Psoas muscle (tissue), 8 donors: ENCODE measurements around the gene GPER1. TPM values are rescaled to one million over a fixed set of nuclear protein-coding genes. Genes with fewer than 3 reads are reported as not detected.

Source experiments
- ATAC-seq, 4 donors: fragments of 200-7000 bp; cut with Tn5 transposase; one replicate each; pipeline ENCODE4 v1.9.1; 2020; ENCODE audit warnings: moderate library complexity in 3 of 4, mild to moderate bottlenecking in 2 of 4
- DNase-seq, 2 donors: peaks; one replicate each; pipeline ENCODE4 v3.0.0-alpha.2; 2020
- H3K27ac ChIP-seq: fragments of 200-600 bp; one replicate; pipeline ENCODE4 v1.8.0; 2022
- H3K27me3 ChIP-seq, 3 donors: fragments of 200-600 bp in 1 of 3; one replicate each; pipeline versions ENCODE4 v1.6.1 to v1.8.0; 2013 to 2022; ENCODE audit warnings: low read length in 2 of 3, mild to moderate bottlenecking in 2 of 3, moderate library complexity in 1 of 3; ENCODE audit not compliant: insufficient read depth in 3 of 3
- H3K36me3 ChIP-seq, 2 donors: fragments of 200-600 bp in 1 of 2; one replicate each; pipeline versions ENCODE4 v1.6.1 to v1.8.0; 2013 to 2022; ENCODE audit warnings: low read depth in 1 of 2, mild to moderate bottlenecking in 1 of 2, moderate library complexity in 1 of 2; ENCODE audit not compliant: insufficient read depth in 1 of 2
- H3K4me1 ChIP-seq: fragments of 200-600 bp; one replicate; pipeline ENCODE4 v1.8.0; 2022
- H3K4me3 ChIP-seq: fragments of 200-600 bp; one replicate; pipeline ENCODE4 v1.8.0; 2022; ENCODE audit warnings: mild to moderate bottlenecking
- H3K9me3 ChIP-seq: fragments of 200-600 bp; one replicate; pipeline ENCODE4 v1.8.0; 2022
- WGBS, 3 donors: extraction: QIAGEN DNeasy Blood & Tissue Kit; methylation state at CpG; one replicate each; pipeline versions ENCODE4 v1.1.6 to v1.1.7; 2013; 5-methylcytosine and 5-hydroxymethylcytosine counted together
- intact Hi-C, 2 donors: fragments of 100-400 bp; cut with DNase I; formaldehyde crosslinking; loops; one replicate each; pipeline versions ENCODE4 v1.11.0 to v1.14.2; 2022
- polyA plus RNA-seq, 3 donors: library from polyadenylated mRNA; stranded (reverse); fragments of 200-250 nt; gene quantifications; one replicate each; pipeline ENCODE4 v1.2.3, GENCODE V29; 2013
- total RNA-seq, 4 donors: library from RNA; stranded (reverse); fragmentation: NEBNext Ultra II Directional in 2 of 4; extraction: Animal tissue kit (Norgen Biotek cat#: 25700) in 2 of 4; gene quantifications; one replicate each; pipeline versions ENCODE4 v1.2.1 to v1.2.4, GENCODE V29; 2021 to 2023
- TF ChIP-seq, protein P1 (sequence below): fragments of 200-600 bp; IDR thresholded peaks from one replicate; pipeline ENCODE4 v1.8.0; 2022; ENCODE audit warnings: antibody characterized with exemption
- donor health status: healthy with polysubstance abuse.
- donor health status: DM: no; HTN: no; CAD: no; lungs with moderate emphysema.
- donor health status: Bipolar disorder and iron deficiency.
- donor health status: healthy.
- donor health status: DM: yes; HTN: yes; CAD: no.
- donor health status: DM: no; HTN: no; CAD: no.
- donor health status: DM: no; HTN: no; CAD: no.
- donor health status: DM: yes; HTN: yes; CAD: no.

The GPER1 gene
- total and polyA plus RNA-seq, 7 donors = 0.90 to 3.1 (median 1.4) TPM

DNA sequence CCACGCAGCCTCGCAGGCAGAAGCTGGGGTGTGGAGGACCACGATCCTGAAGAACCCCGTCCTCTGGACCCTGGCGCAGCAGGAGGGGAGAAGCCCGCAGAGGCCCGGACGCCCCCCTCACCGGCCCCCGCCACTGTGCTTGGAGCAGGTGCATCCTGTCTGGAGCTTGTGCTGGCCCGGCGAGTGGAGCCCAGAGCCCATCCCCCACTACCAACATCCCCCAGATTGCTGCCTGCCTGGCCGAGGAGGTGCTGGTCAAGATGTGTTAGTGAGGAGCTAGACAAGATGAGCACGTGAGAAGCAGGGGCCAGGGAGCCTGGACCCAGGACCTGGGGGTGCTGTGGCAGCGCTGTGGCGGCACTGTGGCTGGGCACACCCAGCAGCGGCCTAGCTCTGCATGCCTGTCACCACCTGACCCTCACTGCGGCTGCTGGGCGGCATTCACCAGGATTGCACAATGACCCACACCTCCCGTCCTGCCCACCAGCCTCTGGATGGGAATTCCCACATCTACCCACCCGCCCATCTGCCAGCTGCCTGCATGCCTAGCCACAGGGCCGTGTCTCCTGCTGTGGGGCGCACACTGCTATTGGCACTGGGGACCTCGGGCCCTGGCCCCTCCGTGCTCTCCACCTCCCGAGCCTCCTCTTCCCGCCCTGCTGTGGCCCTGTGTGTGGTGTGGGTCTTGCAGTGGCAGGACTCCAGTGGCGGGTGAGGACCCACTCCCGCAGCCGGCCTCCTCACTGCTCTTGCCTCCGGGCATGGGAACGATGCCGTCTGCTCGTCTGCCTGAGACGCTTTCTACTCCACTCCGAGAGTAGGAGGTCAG is 31.7 kb upstream of the GPER1 start:
- ATAC-seq = peak; percentile 73 to 91 (median 84)
- peak overlapping the region; percentile 54 for H3K4me3 ChIP-seq
- H3K4me1 ChIP-seq = peaks cover 43% of the 10 kb centered on the region
- peaks cover 0 to 8% of the 10 kb centered on the region in 2 donors for H3K36me3 ChIP-seq
- H3K27ac ChIP-seq = no peak overlapping the region
- H3K27me3 ChIP-seq = no peaks in the 10 kb centered on the region
- intact Hi-C loops = no loop called here
- no peaks in the 10 kb centered on the region for H3K9me3 ChIP-seq
- 30 to 34% (median 31%) methylated on average over 34 to 36 of the region's 36 CpGs for WGBS, 3 donors
- peak in 1 of 2 donors; percentile 69 for DNase-seq
- TF ChIP-seq, protein P1, sequence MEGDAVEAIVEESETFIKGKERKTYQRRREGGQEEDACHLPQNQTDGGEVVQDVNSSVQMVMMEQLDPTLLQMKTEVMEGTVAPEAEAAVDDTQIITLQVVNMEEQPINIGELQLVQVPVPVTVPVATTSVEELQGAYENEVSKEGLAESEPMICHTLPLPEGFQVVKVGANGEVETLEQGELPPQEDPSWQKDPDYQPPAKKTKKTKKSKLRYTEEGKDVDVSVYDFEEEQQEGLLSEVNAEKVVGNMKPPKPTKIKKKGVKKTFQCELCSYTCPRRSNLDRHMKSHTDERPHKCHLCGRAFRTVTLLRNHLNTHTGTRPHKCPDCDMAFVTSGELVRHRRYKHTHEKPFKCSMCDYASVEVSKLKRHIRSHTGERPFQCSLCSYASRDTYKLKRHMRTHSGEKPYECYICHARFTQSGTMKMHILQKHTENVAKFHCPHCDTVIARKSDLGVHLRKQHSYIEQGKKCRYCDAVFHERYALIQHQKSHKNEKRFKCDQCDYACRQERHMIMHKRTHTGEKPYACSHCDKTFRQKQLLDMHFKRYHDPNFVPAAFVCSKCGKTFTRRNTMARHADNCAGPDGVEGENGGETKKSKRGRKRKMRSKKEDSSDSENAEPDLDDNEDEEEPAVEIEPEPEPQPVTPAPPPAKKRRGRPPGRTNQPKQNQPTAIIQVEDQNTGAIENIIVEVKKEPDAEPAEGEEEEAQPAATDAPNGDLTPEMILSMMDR = no peak

DNA sequence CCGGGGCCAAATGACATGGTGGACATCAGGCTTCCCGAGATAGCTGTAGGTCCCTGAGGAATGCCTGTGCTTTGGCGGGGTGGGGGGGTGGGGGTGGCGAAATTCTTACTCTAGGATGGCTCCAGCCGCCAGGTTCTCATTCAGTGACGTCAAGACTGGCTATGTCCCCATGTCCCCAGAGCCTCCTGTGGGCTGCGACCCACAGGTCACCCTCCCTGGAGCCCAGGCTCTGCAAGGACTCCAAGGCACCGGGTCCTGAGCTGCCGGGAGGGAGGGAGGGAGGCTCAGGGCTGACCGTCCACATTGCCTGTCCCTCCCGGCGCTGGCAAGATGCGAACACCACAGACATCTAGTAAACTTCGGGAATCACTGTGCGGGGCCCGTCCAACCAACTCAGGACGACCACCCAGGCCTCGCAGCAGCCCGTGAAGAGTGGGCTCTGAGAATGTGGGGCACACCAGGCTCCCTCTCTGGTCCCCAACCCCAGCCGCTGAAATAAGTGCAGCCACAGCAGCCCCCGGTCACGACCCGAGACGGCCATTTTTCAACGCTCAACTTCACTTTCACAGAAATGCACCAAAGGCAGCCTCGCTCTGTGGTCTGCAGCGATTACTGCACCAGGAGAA is 31.0 kb upstream of the GPER1 start:
- peaks cover 36% of the 10 kb centered on the region for H3K4me1 ChIP-seq
- no peaks in the 10 kb centered on the region for H3K27me3 ChIP-seq
- peaks cover 0 to 8% of the 10 kb centered on the region in 2 donors for H3K36me3 ChIP-seq
- intact Hi-C loops = no loop called here
- TF ChIP-seq, protein P1 = no peak
- H3K4me3 ChIP-seq = peak overlapping the region; percentile 54
- H3K9me3 ChIP-seq = no peaks in the 10 kb centered on the region
- DNase-seq (no peak), ATAC-seq (peak in 2 of 4 donors; percentile 16 to 17)
- H3K27ac ChIP-seq = no peak overlapping the region
- 48 to 74% (median 49%) methylated on average over 25 to 27 of the region's 27 CpGs for WGBS, 3 donors

DNA sequence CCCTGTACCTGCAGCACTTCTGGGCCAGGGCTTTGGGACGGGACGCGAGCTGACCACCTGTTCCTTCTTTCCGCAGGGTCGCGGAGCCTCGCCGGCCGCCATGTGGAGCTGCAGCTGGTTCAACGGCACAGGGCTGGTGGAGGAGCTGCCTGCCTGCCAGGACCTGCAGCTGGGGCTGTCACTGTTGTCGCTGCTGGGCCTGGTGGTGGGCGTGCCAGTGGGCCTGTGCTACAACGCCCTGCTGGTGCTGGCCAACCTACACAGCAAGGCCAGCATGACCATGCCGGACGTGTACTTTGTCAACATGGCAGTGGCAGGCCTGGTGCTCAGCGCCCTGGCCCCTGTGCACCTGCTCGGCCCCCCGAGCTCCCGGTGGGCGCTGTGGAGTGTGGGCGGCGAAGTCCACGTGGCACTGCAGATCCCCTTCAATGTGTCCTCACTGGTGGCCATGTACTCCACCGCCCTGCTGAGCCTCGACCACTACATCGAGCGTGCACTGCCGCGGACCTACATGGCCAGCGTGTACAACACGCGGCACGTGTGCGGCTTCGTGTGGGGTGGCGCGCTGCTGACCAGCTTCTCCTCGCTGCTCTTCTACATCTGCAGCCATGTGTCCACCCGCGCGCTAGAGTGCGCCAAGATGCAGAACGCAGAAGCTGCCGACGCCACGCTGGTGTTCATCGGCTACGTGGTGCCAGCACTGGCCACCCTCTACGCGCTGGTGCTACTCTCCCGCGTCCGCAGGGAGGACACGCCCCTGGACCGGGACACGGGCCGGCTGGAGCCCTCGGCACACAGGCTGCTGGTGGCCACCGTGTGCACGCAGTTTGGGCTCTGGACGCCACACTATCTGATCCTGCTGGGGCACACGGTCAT is 30.3 kb upstream of the GPER1 start:
- intact Hi-C loops = no loop called here
- Histone ChIP-seq H3K4me3 (no peak overlapping the region), H3K4me1 (peaks cover 29% of the 10 kb centered on the region), H3K27me3 (no peaks in the 10 kb centered on the region), H3K9me3 (no peaks in the 10 kb centered on the region), H3K36me3 (peaks cover 0 to 8% of the 10 kb centered on the region in 2 donors), H3K27ac (no peak overlapping the region)
- ATAC-seq = no peak
- 84 to 91% (median 86%) methylated on average over 57 to 62 of the region's 62 CpGs for whole genome bisulfite sequencing, 3 donors
- peak in 1 of 2 donors; percentile 58 for DNase-seq
- TF ChIP-seq, protein P1 = no peak

DNA sequence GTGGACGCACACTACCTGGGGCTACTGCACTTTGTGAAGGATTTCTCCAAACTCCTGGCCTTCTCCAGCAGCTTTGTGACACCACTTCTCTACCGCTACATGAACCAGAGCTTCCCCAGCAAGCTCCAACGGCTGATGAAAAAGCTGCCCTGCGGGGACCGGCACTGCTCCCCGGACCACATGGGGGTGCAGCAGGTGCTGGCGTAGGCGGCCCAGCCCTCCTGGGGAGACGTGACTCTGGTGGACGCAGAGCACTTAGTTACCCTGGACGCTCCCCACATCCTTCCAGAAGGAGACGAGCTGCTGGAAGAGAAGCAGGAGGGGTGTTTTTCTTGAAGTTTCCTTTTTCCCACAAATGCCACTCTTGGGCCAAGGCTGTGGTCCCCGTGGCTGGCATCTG is 29.6 kb upstream of the GPER1 start:
- Histone ChIP-seq H3K36me3 (peaks cover 0 to 8% of the 10 kb centered on the region in 2 donors), H3K9me3 (no peaks in the 10 kb centered on the region), H3K4me1 (peaks cover 23% of the 10 kb centered on the region), H3K27me3 (no peaks in the 10 kb centered on the region), H3K4me3 (no peak overlapping the region), H3K27ac (no peak overlapping the region)
- peak in 1 of 2 donors; percentile 39 for DNase-seq
- 87 to 93% (median 91%) methylated on average over 13 of the region's 13 CpGs for WGBS, 3 donors
- TF ChIP-seq, protein P1 = no peak
- intact Hi-C loops = no loop called here
- ATAC-seq = no peak
